GM18909 (cell line): ENCODE data around the gene KLHL22.
"Not testable (repeated sequence)": the region's sequence is repeated elsewhere in the genome, so short reads cannot be mapped to it uniquely, and the experiment has no call there.

Source experiments
- ATAC-seq: cut with Tn5 transposase; IDR thresholded peaks from one replicate; pipeline ENCODE4 v1.9.1; 2021; ENCODE audit warnings: mild to moderate bottlenecking; ENCODE audit not compliant: unreplicated experiment, poor library complexity

The KLHL22 gene

GRCh38 chr22:20451129-20451778 is 44.3 kb downstream of the KLHL22 start:
- not testable (repeated sequence) for ATAC-seq

GRCh38 chr22:20450551-20450906 is 45.1 kb downstream of the KLHL22 start:
- ATAC-seq = no peak

GRCh38 chr22:20449819-20450550 is 45.6 kb downstream of the KLHL22 start:
- no peak for ATAC-seq

- no peak for ATAC-seq
Measured at GRCh38 chr22:20448630-20449029, 47.0 kb downstream of the KLHL22 start.

- no peak for ATAC-seq
Measured at GRCh38 chr22:20446383-20446970, 49.1 kb downstream of the KLHL22 start.

GRCh38 chr22:20444325-20444724 is 51.3 kb downstream of the KLHL22 start:
- no peak for ATAC-seq

- no peak for ATAC-seq
Measured at GRCh38 chr22:20442485-20443284, 52.9 kb downstream of the KLHL22 start.

- no peak for ATAC-seq
Measured at GRCh38 chr22:20441631-20442484, 53.7 kb downstream of the KLHL22 start.

- no peak for ATAC-seq
Measured at GRCh38 chr22:20440637-20441591, 54.7 kb downstream of the KLHL22 start.

- no peak for ATAC-seq
Measured at GRCh38 chr22:20439928-20440575, 55.5 kb downstream of the KLHL22 start.

GRCh38 chr22:20439556-20439927 is 56.1 kb downstream of the KLHL22 start:
- no peak for ATAC-seq

GRCh38 chr22:20438678-20439492 is 56.7 kb downstream of the KLHL22 start:
- no peak for ATAC-seq

GRCh38 chr22:20438427-20438677 is 57.2 kb downstream of the KLHL22 start:
- no peak for ATAC-seq

GRCh38 chr22:20437613-20438426 is 57.8 kb downstream of the KLHL22 start, which contains the start of gene SCARF2:
SCARF2 (minus strand) TSS chr22:20437825; CDS start chr22:20437754, 71 bp downstream.
- no peak for ATAC-seq

GRCh38 chr22:20436768-20437612 is 58.6 kb downstream of the KLHL22 start:
- ATAC-seq = no peak

GRCh38 chr22:20436307-20436767 is 59.3 kb downstream of the KLHL22 start:
- ATAC-seq = no peak
